ENCODE data around the gene HOXA3. TPM values are rescaled to one million over a fixed set of nuclear protein-coding genes. Genes with fewer than 3 reads are reported as not detected.

HOXA3 gene
- total RNA-seq, 2 donors from 2014 or later, result 0.68 to 0.74 TPM

GRCh38 chr7:27103489-27104226 is 48.7 kb downstream of the HOXA3 start:
- intact Hi-C loops (cut with DNase I), result no loop called here
- ATAC-seq, result no peak
- DNase-seq, result no peak

GRCh38 chr7:27102581-27103442 is 49.6 kb downstream of the HOXA3 start, which contains the start of gene HOXA2:
Gene HOXA2 (minus strand): TSS chr7:27102683. CDS start chr7:27102500, 183 bp downstream.
- ATAC-seq (no peak), DNase-seq (no peak)
- intact Hi-C loops (cut with DNase I), result no loop called here

- DNase-seq (no peak), ATAC-seq (no peak)
- intact Hi-C loops (cut with DNase I), result no loop called here
Measured at GRCh38 chr7:27101957-27102580, 50.3 kb downstream of the HOXA3 start.

- ATAC-seq (no peak), DNase-seq (no peak)
- intact Hi-C loops (cut with DNase I), result no loop called here
Measured at GRCh38 chr7:27101171-27101956, 51.0 kb downstream of the HOXA3 start.

GRCh38 chr7:27100694-27101170 is 51.7 kb downstream of the HOXA3 start:
- ATAC-seq (no peak), DNase-seq (no peak)
- intact Hi-C loops (cut with DNase I), result no loop called here

- ATAC-seq, result no peak
- no peak for DNase-seq
- intact Hi-C loops (cut with DNase I), result no loop called here
Measured at GRCh38 chr7:27099453-27100370, 52.7 kb downstream of the HOXA3 start.

GRCh38 chr7:27098578-27099451 is 53.6 kb downstream of the HOXA3 start:
- intact Hi-C loops (cut with DNase I), result no loop called here
- ATAC-seq (no peak), DNase-seq (no peak)

- ATAC-seq (no peak), DNase-seq (no peak)
- intact Hi-C loops (cut with DNase I), result no loop called here
Measured at GRCh38 chr7:27097686-27098577, 54.5 kb downstream of the HOXA3 start.

- intact Hi-C loops (cut with DNase I), result no loop called here
- peak; percentile 48 to 67 for ATAC-seq
- no peak for DNase-seq
Measured at GRCh38 chr7:27096768-27097514, 55.4 kb downstream of the HOXA3 start.

GRCh38 chr7:27095897-27096767 is 56.3 kb downstream of the HOXA3 start, which contains the start of gene HOXA1:
Gene HOXA1 (minus strand): TSS chr7:27096000. CDS start chr7:27095912, 88 bp downstream.
- ATAC-seq (peak; percentile 87 to 88), DNase-seq (peak; percentile 72)
- intact Hi-C loops (cut with DNase I), result no loop called here

GRCh38 chr7:27095050-27095896 is 57.1 kb downstream of the HOXA3 start:
- ATAC-seq, result no peak
- no peak for DNase-seq
- intact Hi-C loops (cut with DNase I), result no loop called here

- ATAC-seq, result no peak
Measured at GRCh38 chr7:27094304-27095049, 57.9 kb downstream of the HOXA3 start.

More at GRCh38 chr7:27094304-27095049, 57.9 kb downstream of the HOXA3 start:
- intact Hi-C loops (cut with DNase I), result no loop called here
- no peak for DNase-seq

Measured in left cardiac atrium (tissue), 4 donors.